GM12873 (cell line): ENCODE results near the gene RCE1.

Experiments used
- TF ChIP-seq, protein P1 (sequence below): IDR thresholded peaks from 2 replicates; pipeline ENCODE4 v1.5.1; 2012; ENCODE audit warnings: low read depth, mild to moderate bottlenecking, moderate library complexity, low read length, control low read depth; ENCODE audit not compliant: insufficient read depth; ENCODE audit errors: missing control alignments

Gene RCE1

DNA sequence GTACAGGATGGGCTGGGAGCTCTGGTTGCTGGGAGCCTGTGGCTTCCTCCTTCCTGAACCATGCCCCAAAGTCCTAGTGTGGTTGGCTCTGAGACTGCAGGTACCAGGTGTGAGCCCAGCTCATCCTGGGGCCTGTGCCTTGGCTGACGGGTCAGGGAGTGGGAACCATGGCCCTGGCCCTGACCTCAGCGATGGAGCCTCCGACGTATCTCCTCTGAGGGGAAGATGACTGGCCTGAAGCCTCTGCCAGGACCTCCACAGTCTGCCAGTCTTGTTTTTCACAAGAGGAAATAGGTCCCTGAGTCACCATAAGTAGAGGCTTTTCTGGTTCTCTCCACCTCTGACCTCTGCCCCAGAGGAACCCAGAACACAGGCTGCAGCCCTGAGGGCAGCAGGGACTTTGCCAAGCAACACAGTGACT lies 3.4 kb downstream of the RCE1 start:
- TF ChIP-seq, protein P1, sequence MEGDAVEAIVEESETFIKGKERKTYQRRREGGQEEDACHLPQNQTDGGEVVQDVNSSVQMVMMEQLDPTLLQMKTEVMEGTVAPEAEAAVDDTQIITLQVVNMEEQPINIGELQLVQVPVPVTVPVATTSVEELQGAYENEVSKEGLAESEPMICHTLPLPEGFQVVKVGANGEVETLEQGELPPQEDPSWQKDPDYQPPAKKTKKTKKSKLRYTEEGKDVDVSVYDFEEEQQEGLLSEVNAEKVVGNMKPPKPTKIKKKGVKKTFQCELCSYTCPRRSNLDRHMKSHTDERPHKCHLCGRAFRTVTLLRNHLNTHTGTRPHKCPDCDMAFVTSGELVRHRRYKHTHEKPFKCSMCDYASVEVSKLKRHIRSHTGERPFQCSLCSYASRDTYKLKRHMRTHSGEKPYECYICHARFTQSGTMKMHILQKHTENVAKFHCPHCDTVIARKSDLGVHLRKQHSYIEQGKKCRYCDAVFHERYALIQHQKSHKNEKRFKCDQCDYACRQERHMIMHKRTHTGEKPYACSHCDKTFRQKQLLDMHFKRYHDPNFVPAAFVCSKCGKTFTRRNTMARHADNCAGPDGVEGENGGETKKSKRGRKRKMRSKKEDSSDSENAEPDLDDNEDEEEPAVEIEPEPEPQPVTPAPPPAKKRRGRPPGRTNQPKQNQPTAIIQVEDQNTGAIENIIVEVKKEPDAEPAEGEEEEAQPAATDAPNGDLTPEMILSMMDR = no peak

DNA sequence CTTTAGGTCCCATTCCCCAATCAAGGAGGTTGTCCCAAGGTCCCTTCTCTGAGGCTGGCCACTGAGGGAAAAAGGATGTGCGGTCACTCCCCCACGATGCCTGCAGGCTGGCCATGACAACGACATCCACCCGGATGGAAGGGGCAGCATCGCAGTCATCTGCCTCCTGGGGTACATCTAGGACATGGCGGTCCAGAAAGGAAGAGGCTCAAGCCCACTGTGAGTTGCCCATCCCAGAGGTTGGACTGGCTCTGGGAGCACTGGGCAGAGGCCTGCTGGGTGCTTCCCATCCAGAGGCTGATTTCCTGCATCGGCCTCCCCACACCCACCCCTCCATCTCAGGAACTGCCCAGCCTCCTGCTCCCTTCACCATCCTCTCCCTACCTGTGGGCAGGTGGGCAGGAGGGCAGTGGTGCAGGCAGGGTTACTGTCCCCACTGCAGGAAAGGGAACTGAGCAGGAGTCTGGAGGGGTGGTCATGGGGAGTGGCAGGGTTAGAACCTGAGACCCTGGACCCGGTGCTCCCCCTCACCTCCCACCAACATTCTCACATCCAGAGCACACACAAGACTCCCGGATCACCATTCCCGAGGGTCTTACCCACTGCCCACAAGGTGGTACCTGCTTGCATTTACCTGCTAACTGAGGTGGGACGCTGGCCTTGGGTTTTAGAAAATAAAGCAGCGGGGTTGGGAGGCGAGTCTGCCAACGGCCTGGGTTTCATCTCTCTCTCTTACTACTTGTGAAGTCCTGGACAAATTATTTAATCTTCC lies 4.4 kb downstream of the RCE1 start:
- TF ChIP-seq, protein P1 = no peak

DNA sequence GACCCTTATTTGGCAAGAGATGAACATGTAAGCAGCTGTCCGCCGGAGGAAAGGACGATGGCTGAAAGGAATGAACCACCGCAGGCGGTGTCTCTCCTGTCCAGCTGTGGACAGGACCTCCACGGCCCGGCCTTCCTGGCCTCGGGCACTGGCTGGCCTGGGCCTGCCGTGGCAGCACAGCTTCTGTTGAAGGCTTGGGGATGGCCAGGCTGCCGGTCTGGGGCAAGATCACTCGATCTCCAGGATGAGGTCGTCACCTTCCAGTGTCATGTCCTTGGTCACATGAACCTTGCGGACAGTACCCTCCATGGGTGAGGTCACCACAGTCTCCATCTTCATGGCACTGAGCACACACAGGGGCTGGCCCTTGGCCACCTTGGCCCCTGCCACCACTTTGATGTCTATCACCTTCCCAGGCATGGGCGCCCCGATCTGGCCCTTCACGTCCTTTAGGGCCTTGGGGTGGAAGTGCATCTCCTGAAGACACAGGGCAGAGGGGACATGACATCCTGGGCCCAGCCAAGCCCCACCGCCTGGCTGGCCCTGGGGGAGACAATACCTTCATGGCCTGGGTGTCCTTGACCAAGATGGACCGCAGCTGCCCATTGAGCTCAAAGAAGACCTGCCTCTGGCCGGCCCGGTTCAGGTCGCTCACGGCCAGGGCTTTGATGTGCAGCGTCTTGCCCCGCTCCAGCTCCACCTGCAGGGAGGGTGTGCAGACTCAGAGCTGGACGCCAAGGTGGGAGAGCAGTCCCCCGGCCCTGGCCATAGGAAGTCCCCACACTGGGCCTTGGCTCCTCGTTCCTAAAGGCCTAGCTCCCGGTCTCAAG lies 5.6 kb downstream of the RCE1 start:
- TF ChIP-seq, protein P1 = no peak

GRCh38 chr11:66849501-66850234 lies 6.4 kb downstream of the RCE1 start:
- TF ChIP-seq, protein P1 = no peak

- TF ChIP-seq, protein P1 = no peak
Observed at GRCh38 chr11:66850235-66850587, 7.0 kb downstream of the RCE1 start.

- TF ChIP-seq, protein P1 = no peak
Observed at GRCh38 chr11:66850588-66851238, 7.5 kb downstream of the RCE1 start.
